ENCODE measurements around the gene KRTAP10-5. TPM values are rescaled to one million over a fixed set of nuclear protein-coding genes. Genes with fewer than 3 reads are reported as not detected.

KRTAP10-5 gene
- total and polyA plus RNA-seq, 8 donors = not detected

DNA sequence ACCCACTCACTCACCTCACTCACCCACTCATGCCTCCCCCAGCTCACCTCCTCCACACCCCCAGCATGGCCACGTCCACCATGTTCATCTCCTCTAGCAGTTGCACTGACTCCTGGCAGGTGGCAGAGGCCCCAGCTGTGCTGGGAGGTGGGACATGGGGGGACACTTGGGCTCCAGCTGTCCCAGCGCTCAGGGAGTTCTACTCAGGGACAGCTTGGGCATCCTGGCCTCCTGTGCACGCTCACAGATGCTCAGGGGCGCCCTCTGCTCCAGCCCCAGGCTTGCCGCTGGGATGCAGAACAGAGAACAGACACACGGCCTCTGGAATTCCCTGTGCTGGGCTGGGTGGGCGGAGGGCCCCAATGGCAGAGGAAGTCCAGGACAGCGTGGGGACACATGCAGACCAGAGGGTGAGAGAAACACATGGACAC lies 36.7 kb upstream of the KRTAP10-5 start:
- no peaks in the 10 kb centered on the region for H3K4me1 ChIP-seq
- no peak for FAIRE-seq
- H3K4me3 ChIP-seq = no peak overlapping the region
- intact Hi-C loops (cut with DNase I) = no loop called here
- H3K36me3 ChIP-seq = no peaks in the 10 kb centered on the region
- H3K27ac ChIP-seq = no peak overlapping the region
- DNase-seq = peak in 1 of 6 donors; percentile 34
- H3K9me3 ChIP-seq = no peaks in the 10 kb centered on the region
- no peaks in the 10 kb centered on the region for H3K27me3 ChIP-seq
- ATAC-seq = no peak
- WGBS, 2 donors = 45 to 46% methylated on average over 8 of the region's 8 CpGs
- TF ChIP-seq, protein P1, sequence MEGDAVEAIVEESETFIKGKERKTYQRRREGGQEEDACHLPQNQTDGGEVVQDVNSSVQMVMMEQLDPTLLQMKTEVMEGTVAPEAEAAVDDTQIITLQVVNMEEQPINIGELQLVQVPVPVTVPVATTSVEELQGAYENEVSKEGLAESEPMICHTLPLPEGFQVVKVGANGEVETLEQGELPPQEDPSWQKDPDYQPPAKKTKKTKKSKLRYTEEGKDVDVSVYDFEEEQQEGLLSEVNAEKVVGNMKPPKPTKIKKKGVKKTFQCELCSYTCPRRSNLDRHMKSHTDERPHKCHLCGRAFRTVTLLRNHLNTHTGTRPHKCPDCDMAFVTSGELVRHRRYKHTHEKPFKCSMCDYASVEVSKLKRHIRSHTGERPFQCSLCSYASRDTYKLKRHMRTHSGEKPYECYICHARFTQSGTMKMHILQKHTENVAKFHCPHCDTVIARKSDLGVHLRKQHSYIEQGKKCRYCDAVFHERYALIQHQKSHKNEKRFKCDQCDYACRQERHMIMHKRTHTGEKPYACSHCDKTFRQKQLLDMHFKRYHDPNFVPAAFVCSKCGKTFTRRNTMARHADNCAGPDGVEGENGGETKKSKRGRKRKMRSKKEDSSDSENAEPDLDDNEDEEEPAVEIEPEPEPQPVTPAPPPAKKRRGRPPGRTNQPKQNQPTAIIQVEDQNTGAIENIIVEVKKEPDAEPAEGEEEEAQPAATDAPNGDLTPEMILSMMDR (IDR thresholded peaks at IDR 0.05) = no peak

DNA sequence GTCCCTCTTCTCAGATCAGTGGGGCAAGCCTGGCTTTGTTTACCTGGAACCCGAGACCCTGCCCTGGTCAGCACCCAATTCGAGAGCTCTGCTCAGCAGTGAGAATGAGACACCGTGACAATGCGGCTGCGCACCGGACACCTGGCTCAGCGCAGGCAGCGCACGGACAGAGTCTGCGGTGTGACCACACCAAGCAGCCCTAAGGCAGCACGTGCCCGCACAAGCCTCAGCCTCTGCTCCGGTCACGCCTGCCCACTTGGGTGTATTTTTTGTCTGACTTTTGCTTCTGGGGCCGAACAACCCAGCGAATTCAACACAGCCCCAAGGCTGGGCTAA lies 36.2 kb upstream of the KRTAP10-5 start:
- TF ChIP-seq, protein P1 (IDR thresholded peaks at IDR 0.05) = no peak
- Histone ChIP-seq H3K4me1 (no peaks in the 10 kb centered on the region), H3K9me3 (no peaks in the 10 kb centered on the region), H3K4me3 (no peak overlapping the region), H3K27me3 (no peaks in the 10 kb centered on the region), H3K36me3 (no peaks in the 10 kb centered on the region), H3K27ac (no peak overlapping the region)
- no peak for ATAC-seq
- FAIRE-seq = no peak
- intact Hi-C loops (cut with DNase I) = no loop called here
- DNase-seq = peak in 1 of 6 donors; percentile 40
- 56 to 71% methylated on average over 16 of the region's 16 CpGs for WGBS, 2 donors

DNA sequence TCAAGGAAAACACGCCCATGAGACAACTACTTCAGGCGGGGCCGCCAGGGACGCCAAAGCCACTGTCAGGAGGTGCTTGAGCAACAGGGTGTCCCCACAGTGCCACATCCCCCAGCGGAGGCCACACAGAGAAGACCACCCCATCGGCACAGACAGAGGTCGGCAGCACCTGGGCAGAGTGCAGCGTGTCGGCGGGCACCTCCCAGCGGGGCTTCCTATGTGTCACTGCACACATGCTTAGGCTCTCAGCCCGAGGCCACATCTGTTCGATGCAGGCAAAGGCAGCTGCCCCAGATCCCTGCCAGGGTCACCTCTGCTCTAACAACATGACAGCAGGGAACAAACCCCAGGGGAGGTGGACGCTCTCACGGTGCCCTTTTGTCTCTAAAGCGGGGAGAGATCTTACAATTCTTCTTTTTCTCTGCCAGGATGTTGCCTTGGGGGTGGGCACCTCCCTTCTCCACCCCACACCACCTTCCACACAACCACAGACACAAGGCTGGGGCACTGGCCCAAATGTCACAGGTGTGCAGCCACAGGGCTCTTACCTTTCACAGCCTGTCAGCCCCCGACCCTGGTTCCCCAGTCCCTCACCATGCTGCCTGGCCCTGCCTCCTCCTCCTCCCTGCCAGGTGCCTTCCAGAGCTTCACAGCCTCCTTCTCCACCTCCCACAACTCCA lies 35.6 kb upstream of the KRTAP10-5 start:
- H3K4me1 ChIP-seq = no peaks in the 10 kb centered on the region
- H3K36me3 ChIP-seq = no peaks in the 10 kb centered on the region
- H3K27me3 ChIP-seq = no peaks in the 10 kb centered on the region
- H3K27ac ChIP-seq = no peak overlapping the region
- no peaks in the 10 kb centered on the region for H3K9me3 ChIP-seq
- DNase-seq = peak in 1 of 6 donors; percentile 40
- H3K4me3 ChIP-seq = no peak overlapping the region
- TF ChIP-seq, protein P1 (IDR thresholded peaks at IDR 0.05) = no peak
- no peak for FAIRE-seq
- intact Hi-C loops (cut with DNase I) = no loop called here
- 49 to 61% methylated on average over 17 of the region's 17 CpGs for WGBS, 2 donors
- ATAC-seq = no peak

DNA sequence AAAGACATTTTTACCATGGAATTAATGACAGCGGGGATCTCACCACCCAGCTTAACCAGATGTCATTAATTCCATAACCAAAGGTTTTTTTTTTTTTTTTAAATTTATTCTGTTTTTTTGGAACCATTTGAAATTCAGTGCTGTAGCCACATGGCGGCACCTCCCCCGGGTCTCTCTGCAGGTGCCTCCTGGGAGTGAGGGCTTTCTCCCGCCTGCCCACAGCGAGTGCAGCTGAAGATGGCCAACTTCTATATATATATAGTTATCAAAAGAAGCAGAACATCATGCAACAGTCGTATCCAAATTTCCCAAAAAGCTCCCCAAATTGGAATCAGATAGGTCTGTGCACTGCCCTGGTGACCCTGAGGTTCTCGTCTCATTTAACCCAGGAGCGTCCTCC lies 35.1 kb upstream of the KRTAP10-5 start:
- FAIRE-seq = no peak
- no peak for DNase-seq
- Histone ChIP-seq H3K36me3 (no peaks in the 10 kb centered on the region), H3K4me3 (no peak overlapping the region), H3K4me1 (no peaks in the 10 kb centered on the region), H3K9me3 (no peaks in the 10 kb centered on the region), H3K27ac (no peak overlapping the region), H3K27me3 (no peaks in the 10 kb centered on the region)
- ATAC-seq = no peak
- intact Hi-C loops (cut with DNase I) = no loop called here
- WGBS, 2 donors = 50 to 73% methylated on average over 8 of the region's 8 CpGs
- TF ChIP-seq, protein P1 (IDR thresholded peaks at IDR 0.05) = no peak

DNA sequence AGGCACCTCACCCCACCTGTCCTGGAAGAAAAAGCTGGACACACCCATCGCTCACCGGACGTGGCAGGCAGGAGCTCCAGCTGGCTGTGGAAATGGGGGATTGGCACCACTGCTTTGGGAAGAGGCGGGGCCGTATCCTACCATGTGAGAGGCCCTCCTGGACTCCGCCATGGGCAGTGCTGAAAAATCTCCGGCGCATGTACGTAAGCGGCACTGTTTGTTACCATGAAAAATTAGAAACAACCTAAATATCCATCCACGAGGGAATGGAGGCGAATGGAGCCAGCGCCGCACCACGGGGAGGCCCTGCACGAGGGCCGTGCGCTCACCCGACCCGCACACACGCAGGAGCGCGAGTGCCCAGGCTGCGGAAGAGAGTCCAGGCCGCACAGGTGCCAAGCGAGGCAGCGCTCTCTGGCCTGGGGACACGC lies 34.6 kb upstream of the KRTAP10-5 start:
- no peak for ATAC-seq

More for the DNA sequence above, 34.6 kb upstream of the KRTAP10-5 start:
- TF ChIP-seq, protein P1 (IDR thresholded peaks at IDR 0.05) = no peak
- Histone ChIP-seq H3K4me1 (no peaks in the 10 kb centered on the region), H3K27ac (no peak overlapping the region), H3K36me3 (no peaks in the 10 kb centered on the region), H3K27me3 (no peaks in the 10 kb centered on the region), H3K4me3 (no peak overlapping the region), H3K9me3 (no peaks in the 10 kb centered on the region)
- DNase-seq (no peak), FAIRE-seq (no peak)
- intact Hi-C loops (cut with DNase I) = no loop called here
- 73 to 81% methylated on average over 28 of the region's 28 CpGs for whole genome bisulfite sequencing, 2 donors

Data from pancreas (tissue), 10 donors.